Glutamatergic neuron (in vitro differentiated cells): ENCODE results near the gene EEFSEC. TPM values are rescaled to one million over a fixed set of nuclear protein-coding genes. Genes with fewer than 3 reads are reported as not detected.

Experiments
- DNase-seq: peaks from one replicate; pipeline ENCODE4 v3.0.0; 2022
- H3K27ac Mint-ChIP-seq: one replicate; pipeline ENCODE4 v1.8.0; 2020; ENCODE audit warnings: mild to moderate bottlenecking, mixed read lengths, inconsistent platforms; ENCODE audit not compliant: unreplicated experiment
- H3K27me3 Mint-ChIP-seq: one replicate; pipeline ENCODE4 v1.8.0; 2020; ENCODE audit warnings: mild to moderate bottlenecking, moderate library complexity, mixed read lengths, inconsistent platforms; ENCODE audit not compliant: unreplicated experiment
- H3K36me3 Mint-ChIP-seq: one replicate; pipeline ENCODE4 v1.8.0; 2020; ENCODE audit warnings: mild to moderate bottlenecking, mixed read lengths, inconsistent platforms; ENCODE audit not compliant: unreplicated experiment
- H3K4me1 Mint-ChIP-seq: one replicate; pipeline ENCODE4 v1.8.0; 2020; ENCODE audit warnings: mild to moderate bottlenecking, low read depth, mixed read lengths, inconsistent platforms; ENCODE audit not compliant: unreplicated experiment
- H3K4me3 Mint-ChIP-seq: one replicate; pipeline ENCODE4 v1.8.0; 2020; ENCODE audit warnings: mild to moderate bottlenecking, mixed read lengths, inconsistent platforms; ENCODE audit not compliant: unreplicated experiment
- H3K9me3 Mint-ChIP-seq: one replicate; pipeline ENCODE4 v1.8.0; 2020; ENCODE audit warnings: mild to moderate bottlenecking, moderate library complexity, mixed read lengths, inconsistent platforms; ENCODE audit not compliant: unreplicated experiment
- CTCF ChIP-seq: fragments of 200-600 bp; sonication (generic); IDR thresholded peaks from one replicate; pipeline ENCODE4 v1.5.0; 2021; ENCODE audit not compliant: partially characterized antibody, unreplicated experiment
- total RNA-seq: library from RNA; stranded (reverse); fragmentation: NEBNext Ultra II Directional; extraction: Animal tissue kit (Norgen Biotek cat#: 25700); gene quantifications from one replicate; pipeline ENCODE4 v1.2.1, GENCODE V29; 2021; ENCODE audit not compliant: unreplicated experiment

Gene EEFSEC
- total RNA-seq, 1 donor from 2014 or later, result 8.3 TPM

GRCh38 chr3:128408012-128408692 is 254.9 kb downstream of the EEFSEC start:
- TF ChIP-seq CTCF, result no peak
- DNase-seq, result no peak
- Mint-ChIP-seq H3K4me3 (no peak overlapping the region), H3K4me1 (peaks cover 22% of the 10 kb centered on the region), H3K27me3 (peaks cover 14% of the 10 kb centered on the region), H3K27ac (no peak overlapping the region), H3K36me3 (no peaks in the 10 kb centered on the region), H3K9me3 (peaks cover 10% of the 10 kb centered on the region)

- Mint-ChIP-seq H3K27ac (no peak overlapping the region), H3K9me3 (peaks cover 10% of the 10 kb centered on the region), H3K4me3 (no peak overlapping the region), H3K36me3 (no peaks in the 10 kb centered on the region), H3K27me3 (peaks cover 14% of the 10 kb centered on the region), H3K4me1 (peaks cover 18% of the 10 kb centered on the region)
- no peak for TF ChIP-seq CTCF
- DNase-seq, result no peak
Observed at GRCh38 chr3:128408693-128409623, 255.7 kb downstream of the EEFSEC start.

GRCh38 chr3:128409624-128410581 is 256.6 kb downstream of the EEFSEC start:
- TF ChIP-seq CTCF, result no peak
- Mint-ChIP-seq H3K36me3 (no peaks in the 10 kb centered on the region), H3K27me3 (peaks cover 15% of the 10 kb centered on the region), H3K4me1 (peaks cover 17% of the 10 kb centered on the region), H3K9me3 (peaks cover 12% of the 10 kb centered on the region), H3K27ac (no peak overlapping the region), H3K4me3 (no peak overlapping the region)
- DNase-seq, result no peak

GRCh38 chr3:128410669-128411573 is 257.6 kb downstream of the EEFSEC start:
- DNase-seq, result no peak
- Mint-ChIP-seq H3K4me3 (no peak overlapping the region), H3K9me3 (peaks cover 12% of the 10 kb centered on the region), H3K36me3 (no peaks in the 10 kb centered on the region), H3K27ac (no peak overlapping the region), H3K27me3 (peaks cover 16% of the 10 kb centered on the region), H3K4me1 (peaks cover 17% of the 10 kb centered on the region)
- TF ChIP-seq CTCF, result no peak
